ENCODE data around the gene MMP27.

- TF ChIP-seq EZH2 (IDR thresholded peaks at IDR 0.05; ENCODE audit: borderline replicate concordance, low read length) (no peak), CTCF (conservative IDR thresholded peaks at IDR 0.05 in 1 of 2, IDR thresholded peaks at IDR 0.05 in 1 of 2; ENCODE audit: extremely low read depth in 1 of 2, insufficient read depth in 1 of 2, low read depth in 1 of 2, low read length in 2 of 2) (no peak)
Measured at GRCh38 chr11:102656528-102656927, 49.0 kb downstream of the MMP27 start.
